ENCODE results near the gene GARNL3. TPM values are rescaled to one million over a fixed set of nuclear protein-coding genes. Genes with fewer than 3 reads are reported as not detected.

Gene GARNL3
- total RNA-seq, 4 donors from 2014 or later = 11.9 to 19.1 (median 16.5) TPM

DNA sequence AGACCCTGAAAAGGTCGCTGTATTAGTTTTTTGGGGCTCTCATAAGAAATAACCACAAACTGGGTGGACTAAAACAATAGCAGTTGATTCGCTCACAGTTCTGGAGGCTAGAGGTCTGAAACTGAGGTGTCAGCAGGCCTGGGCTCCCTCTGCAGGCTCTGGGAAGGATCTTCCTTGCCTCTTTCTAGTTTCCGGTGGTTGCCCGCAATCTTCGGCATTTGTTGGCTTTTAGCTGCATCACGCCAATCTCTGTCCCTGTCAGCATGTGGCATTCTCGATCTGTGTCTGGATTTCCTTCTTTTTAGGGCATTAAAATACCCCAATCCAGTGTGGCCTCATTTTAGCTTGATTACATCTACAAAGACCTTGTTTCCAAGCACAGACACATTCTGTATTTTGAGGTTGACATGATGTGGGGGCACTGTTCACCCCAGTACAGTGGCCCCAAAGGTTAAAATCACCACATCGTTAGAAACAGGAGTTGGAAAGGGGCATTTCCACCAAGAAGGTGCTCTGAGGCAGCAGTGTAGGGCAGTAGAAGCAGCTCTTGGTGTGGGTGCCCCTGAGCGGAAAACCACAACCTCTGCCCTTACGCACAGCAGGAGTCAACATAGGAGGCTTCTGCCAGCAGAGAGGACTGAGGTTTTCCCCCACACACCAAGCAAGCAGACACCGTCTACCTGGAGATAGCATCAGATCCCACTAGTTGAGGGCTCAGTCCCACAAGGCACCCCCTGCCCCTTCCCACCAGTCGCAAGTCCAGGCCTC lies 173.1 kb downstream of the GARNL3 start:
- no peak overlapping the region for H3K4me3 ChIP-seq (ENCODE audit: low read depth, poor library complexity, severe bottlenecking)
- intact Hi-C loops (cut with DNase I; ENCODE audit: low total_unique reads) = no loop called here
- WGBS, 2 donors = 87 to 94% methylated on average over 12 of the region's 12 CpGs
- TF ChIP-seq, protein P1, sequence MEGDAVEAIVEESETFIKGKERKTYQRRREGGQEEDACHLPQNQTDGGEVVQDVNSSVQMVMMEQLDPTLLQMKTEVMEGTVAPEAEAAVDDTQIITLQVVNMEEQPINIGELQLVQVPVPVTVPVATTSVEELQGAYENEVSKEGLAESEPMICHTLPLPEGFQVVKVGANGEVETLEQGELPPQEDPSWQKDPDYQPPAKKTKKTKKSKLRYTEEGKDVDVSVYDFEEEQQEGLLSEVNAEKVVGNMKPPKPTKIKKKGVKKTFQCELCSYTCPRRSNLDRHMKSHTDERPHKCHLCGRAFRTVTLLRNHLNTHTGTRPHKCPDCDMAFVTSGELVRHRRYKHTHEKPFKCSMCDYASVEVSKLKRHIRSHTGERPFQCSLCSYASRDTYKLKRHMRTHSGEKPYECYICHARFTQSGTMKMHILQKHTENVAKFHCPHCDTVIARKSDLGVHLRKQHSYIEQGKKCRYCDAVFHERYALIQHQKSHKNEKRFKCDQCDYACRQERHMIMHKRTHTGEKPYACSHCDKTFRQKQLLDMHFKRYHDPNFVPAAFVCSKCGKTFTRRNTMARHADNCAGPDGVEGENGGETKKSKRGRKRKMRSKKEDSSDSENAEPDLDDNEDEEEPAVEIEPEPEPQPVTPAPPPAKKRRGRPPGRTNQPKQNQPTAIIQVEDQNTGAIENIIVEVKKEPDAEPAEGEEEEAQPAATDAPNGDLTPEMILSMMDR (IDR thresholded peaks at IDR 0.05) = no peak
- TF ChIP-seq POLR2A (IDR thresholded peaks at IDR 0.05) = no peak
- no peak for DNase-seq (ENCODE audit: low spot score in 2 of 2)

DNA sequence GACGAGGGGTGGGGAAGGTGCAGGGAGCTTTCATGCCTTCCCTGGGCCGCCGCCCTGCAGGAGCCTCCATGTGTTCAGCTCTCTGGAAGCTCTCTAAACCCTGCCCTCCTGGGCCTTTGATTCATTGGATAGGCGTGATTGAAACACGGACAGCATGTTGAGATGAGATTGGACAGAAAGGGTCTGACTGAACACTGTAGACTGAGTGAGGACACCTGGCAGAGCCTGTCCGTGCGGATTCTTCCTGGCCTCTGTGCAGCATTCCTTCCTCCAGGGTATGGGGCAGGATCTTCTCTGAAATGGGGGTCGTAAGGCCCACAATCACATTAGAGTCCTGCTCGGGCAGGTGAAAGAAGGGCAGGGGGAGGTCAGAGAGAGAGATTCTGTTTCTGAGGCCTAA lies 173.8 kb downstream of the GARNL3 start:
- 84 to 90% methylated on average over 9 of the region's 9 CpGs for WGBS, 2 donors
- H3K4me3 ChIP-seq (ENCODE audit: low read depth, poor library complexity, severe bottlenecking) = no peak overlapping the region
- intact Hi-C loops (cut with DNase I; ENCODE audit: low total_unique reads) = no loop called here
- no peak for TF ChIP-seq POLR2A (IDR thresholded peaks at IDR 0.05)
- TF ChIP-seq, protein P1 (IDR thresholded peaks at IDR 0.05) = no peak
- DNase-seq (ENCODE audit: low spot score in 2 of 2) = no peak

Other genes with a start within 250 kb of the GARNL3 start
- gene ANGPTL2, start 142.1 kb upstream of the GARNL3 start, total RNA-seq = 10 to 100 TPM; 10.5 to 37.8 (median 18.5) TPM
- 10 to 100 TPM; 17.6 to 28.7 (median 23.6) TPM for gene SLC2A8, start 132.4 kb downstream of the GARNL3 start, total RNA-seq
- 10 to 100 TPM in 1 of 4 donors, 1 to 10 TPM in 3; 9.2 to 12.1 (median 9.8) TPM for gene ZNF79, start 159.6 kb downstream of the GARNL3 start, total RNA-seq
- gene RPL12, start 186.6 kb downstream of the GARNL3 start, total RNA-seq = 1,000 to 10,000 TPM; 2,461 to 2,856 (median 2,671) TPM
- gene LRSAM1, start 186.7 kb downstream of the GARNL3 start, total RNA-seq = 10 to 100 TPM; 37.9 to 47.9 (median 41.9) TPM